ENCODE results near the gene CCDC136.

DNA sequence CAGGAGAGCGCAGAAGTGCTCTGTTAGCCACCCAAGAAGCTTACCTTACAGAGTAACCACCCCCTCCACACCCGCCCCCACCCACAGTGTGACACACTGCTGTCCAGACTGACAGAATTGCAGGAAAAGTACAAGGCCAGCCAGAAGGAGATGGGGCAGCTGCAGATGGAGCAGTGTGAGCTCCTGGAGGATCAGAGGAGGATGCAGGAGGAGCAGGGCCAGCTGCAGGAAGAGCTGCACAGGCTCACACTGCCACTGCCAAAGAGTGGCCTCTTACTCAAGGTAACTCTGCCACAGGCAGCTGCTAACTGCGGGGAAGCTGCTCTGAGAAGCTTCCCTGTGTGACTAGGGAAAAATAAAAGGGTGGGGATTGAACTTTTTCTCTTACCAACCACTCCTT is 17.6 kb downstream of the CCDC136 start:
- no peak for TF ChIP-seq CTCF (IDR thresholded peaks at IDR 0.05 in 4 of 5, conservative IDR thresholded peaks at IDR 0.05 in 1 of 5)
- no peak for TF ChIP-seq POLR2A (IDR thresholded peaks at IDR 0.05)
